PC-3 (cell line): Measurements from ENCODE around the gene NNT.

Source experiments
- EZH2 ChIP-seq: fragments of 300-600 bp; sonication (generic); IDR thresholded peaks from one replicate; pipeline ENCODE4 v1.6.1; 2017; ENCODE audit warnings: antibody characterized with exemption, mild to moderate bottlenecking, low read length; ENCODE audit not compliant: unreplicated experiment
- EZH2phosphoT487 ChIP-seq: fragments of 300-600 bp; sonication (generic); IDR thresholded peaks from 2 replicates; pipeline ENCODE4 v1.6.1; 2018; ENCODE audit warnings: mild to moderate bottlenecking, antibody characterized with exemption, low read length, borderline replicate concordance
- TF ChIP-seq, protein P1 (sequence below): fragments of 300-600 bp; sonication (generic); conservative IDR thresholded peaks from 2 replicates; pipeline ENCODE4 v1.5.1; 2017; ENCODE audit warnings: antibody characterized with exemption, low read depth, mild to moderate bottlenecking, low read length

DNA sequence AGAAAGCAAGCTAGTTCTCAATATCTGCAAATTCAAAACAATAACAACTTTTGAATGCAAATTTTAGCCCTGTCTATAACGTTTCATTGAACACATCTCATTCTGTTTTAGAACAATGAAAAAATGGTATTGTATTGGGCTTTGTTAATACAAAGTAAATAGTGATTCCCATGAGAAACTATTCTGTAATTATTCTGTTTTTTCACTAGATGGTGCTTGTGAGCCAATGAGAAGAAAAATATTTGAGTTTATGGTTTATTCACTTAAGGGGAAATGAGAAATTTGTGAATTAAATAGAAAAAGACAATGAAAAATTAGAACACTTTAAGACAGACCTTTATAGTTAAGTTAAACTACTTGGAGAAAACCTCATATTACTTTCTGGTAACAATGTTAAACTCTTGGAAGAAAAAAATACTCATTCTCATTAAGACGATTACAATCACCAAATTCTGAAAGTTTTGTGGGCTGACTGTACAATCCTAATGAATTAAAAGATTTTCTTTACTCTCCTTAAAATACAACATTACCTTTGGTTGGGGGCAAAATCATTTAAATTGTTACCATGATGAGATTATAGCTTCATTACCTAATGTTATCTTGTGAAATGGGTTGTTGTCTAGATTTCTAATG, 127.0 kb downstream of the NNT start:
- TF ChIP-seq, protein P1, sequence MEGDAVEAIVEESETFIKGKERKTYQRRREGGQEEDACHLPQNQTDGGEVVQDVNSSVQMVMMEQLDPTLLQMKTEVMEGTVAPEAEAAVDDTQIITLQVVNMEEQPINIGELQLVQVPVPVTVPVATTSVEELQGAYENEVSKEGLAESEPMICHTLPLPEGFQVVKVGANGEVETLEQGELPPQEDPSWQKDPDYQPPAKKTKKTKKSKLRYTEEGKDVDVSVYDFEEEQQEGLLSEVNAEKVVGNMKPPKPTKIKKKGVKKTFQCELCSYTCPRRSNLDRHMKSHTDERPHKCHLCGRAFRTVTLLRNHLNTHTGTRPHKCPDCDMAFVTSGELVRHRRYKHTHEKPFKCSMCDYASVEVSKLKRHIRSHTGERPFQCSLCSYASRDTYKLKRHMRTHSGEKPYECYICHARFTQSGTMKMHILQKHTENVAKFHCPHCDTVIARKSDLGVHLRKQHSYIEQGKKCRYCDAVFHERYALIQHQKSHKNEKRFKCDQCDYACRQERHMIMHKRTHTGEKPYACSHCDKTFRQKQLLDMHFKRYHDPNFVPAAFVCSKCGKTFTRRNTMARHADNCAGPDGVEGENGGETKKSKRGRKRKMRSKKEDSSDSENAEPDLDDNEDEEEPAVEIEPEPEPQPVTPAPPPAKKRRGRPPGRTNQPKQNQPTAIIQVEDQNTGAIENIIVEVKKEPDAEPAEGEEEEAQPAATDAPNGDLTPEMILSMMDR = peak; percentile 85
- TF ChIP-seq EZH2phosphoT487 = no peak
- TF ChIP-seq EZH2 = no peak
